H9 (cell line): Measurements from ENCODE around the gene SNED1. TPM values are rescaled to one million over a fixed set of nuclear protein-coding genes. Genes with fewer than 3 reads are reported as not detected.

ENCODE experiments used
- DNase-seq: peaks from one replicate; pipeline ENCODE4 v3.0.0-alpha.2; 2017
- H2AFZ ChIP-seq: one replicate; pipeline ENCODE4 v1.6.1; 2013; ENCODE audit warnings: mild to moderate bottlenecking, low read length, control low read depth, moderate library complexity
- H2AK5ac ChIP-seq: 2 replicates; pipeline ENCODE4 v1.6.1; 2013; ENCODE audit warnings: low read length, control low read depth, mixed read lengths; ENCODE audit not compliant: insufficient read length
- H2BK120ac ChIP-seq: one replicate; pipeline ENCODE4 v1.6.1; 2013; ENCODE audit warnings: low read depth, mild to moderate bottlenecking, low read length, control low read depth, inconsistent platforms; ENCODE audit not compliant: poor library complexity, severe bottlenecking
- H2BK12ac ChIP-seq: 2 replicates; pipeline ENCODE4 v1.6.1; 2013; ENCODE audit warnings: low read length, control low read depth, mixed read lengths, low read depth; ENCODE audit not compliant: insufficient read length
- H2BK15ac ChIP-seq: 2 replicates; pipeline ENCODE4 v1.6.1; 2013; ENCODE audit warnings: low read depth, low read length, control low read depth
- H2BK20ac ChIP-seq: one replicate; pipeline ENCODE4 v1.6.1; 2013; ENCODE audit warnings: low read depth, mild to moderate bottlenecking, low read length, control low read depth, inconsistent platforms; ENCODE audit not compliant: poor library complexity, severe bottlenecking
- H2BK5ac ChIP-seq: 2 replicates; pipeline ENCODE4 v1.6.1; 2013; ENCODE audit warnings: low read length, control low read depth, mixed read lengths; ENCODE audit not compliant: insufficient read length
- H3K14ac ChIP-seq: 2 replicates; pipeline ENCODE4 v1.6.1; 2013; ENCODE audit warnings: low read length, control low read depth; ENCODE audit not compliant: insufficient read depth
- H3K18ac ChIP-seq: 2 replicates; pipeline ENCODE4 v1.6.1; 2013; ENCODE audit warnings: low read depth, mild to moderate bottlenecking, mixed read lengths, low read length, control low read depth; ENCODE audit not compliant: insufficient read length
- H3K23ac ChIP-seq: 2 replicates; pipeline ENCODE4 v1.6.1; 2013; ENCODE audit warnings: low read length, control low read depth, mixed read lengths, low read depth; ENCODE audit not compliant: insufficient read length
- H3K23me2 ChIP-seq: 2 replicates; pipeline ENCODE4 v1.6.1; 2013; ENCODE audit warnings: low read depth, mild to moderate bottlenecking, mixed read lengths, low read length, control low read depth; ENCODE audit not compliant: insufficient read length, poor library complexity, severe bottlenecking
- H3K27ac ChIP-seq: 2 replicates; pipeline ENCODE4 v1.5.1; 2013; ENCODE audit warnings: low read length, control low read depth, mixed read lengths, low read depth; ENCODE audit not compliant: insufficient read length
- H3K27me3 ChIP-seq: 2 replicates; pipeline ENCODE4 v1.6.1; 2013; ENCODE audit warnings: low read length, control low read depth, inconsistent platforms; ENCODE audit not compliant: insufficient read depth
- H3K4ac ChIP-seq: 2 replicates; pipeline ENCODE4 v1.6.1; 2013; ENCODE audit warnings: low read depth, mild to moderate bottlenecking, control low read depth, inconsistent platforms, low read length, moderate library complexity
- H3K4me1 ChIP-seq: 2 replicates; pipeline ENCODE4 v1.6.1; 2013; ENCODE audit warnings: low read length, control low read depth, inconsistent platforms; ENCODE audit not compliant: insufficient read depth
- H3K4me2 ChIP-seq: 2 replicates; pipeline ENCODE4 v1.6.1; 2013; ENCODE audit warnings: low read length, control low read depth, mixed read lengths; ENCODE audit not compliant: insufficient read length, insufficient read depth
- H3K56ac ChIP-seq: 2 replicates; pipeline ENCODE4 v1.6.1; 2013; ENCODE audit warnings: low read depth, mild to moderate bottlenecking, mixed read lengths, low read length, control low read depth; ENCODE audit not compliant: insufficient read length
- H3K79me1 ChIP-seq: 2 replicates; pipeline ENCODE4 v1.6.1; 2013; ENCODE audit warnings: low read depth, mild to moderate bottlenecking, moderate library complexity, low read length, control low read depth, inconsistent platforms; ENCODE audit not compliant: insufficient read depth, poor library complexity, severe bottlenecking
- H3K79me2 ChIP-seq: 2 replicates; pipeline ENCODE4 v1.6.1; 2013; ENCODE audit warnings: low read length, control low read depth, inconsistent platforms; ENCODE audit not compliant: insufficient read depth
- H3K9ac ChIP-seq: 2 replicates; pipeline ENCODE4 v1.6.1; 2013; ENCODE audit warnings: low read length, control low read depth, mixed read lengths; ENCODE audit not compliant: insufficient read length; ENCODE audit errors: extremely low read depth
- H3K9me3 ChIP-seq: one replicate; pipeline ENCODE4 v1.6.1; 2013; ENCODE audit warnings: low read depth, low read length, inconsistent platforms; ENCODE audit not compliant: control insufficient read depth
- H3T11ph ChIP-seq: one replicate; pipeline ENCODE4 v1.6.1; 2013; ENCODE audit warnings: mild to moderate bottlenecking, low read length, control low read depth, inconsistent platforms
- H4K20me1 ChIP-seq: one replicate; pipeline ENCODE4 v1.6.1; 2013; ENCODE audit not compliant: control insufficient read depth, insufficient read length, insufficient read depth
- H4K5ac ChIP-seq: 2 replicates; pipeline ENCODE4 v1.6.1; 2013; ENCODE audit warnings: low read depth, mild to moderate bottlenecking, mixed read lengths, low read length, control low read depth; ENCODE audit not compliant: insufficient read length
- H4K8ac ChIP-seq: replicated peaks from 2 replicates; pipeline ENCODE4 v1.6.1; 2013; ENCODE audit warnings: low read length, control low read depth, mixed read lengths, low read depth; ENCODE audit not compliant: insufficient read length
- H4K91ac ChIP-seq: 2 replicates; pipeline ENCODE4 v1.6.1; 2013; ENCODE audit warnings: low read depth, mild to moderate bottlenecking, moderate library complexity, mixed read lengths, low read length, control low read depth; ENCODE audit not compliant: insufficient read length
- H3K27ac Mint-ChIP-seq, 3 experiments: 2 replicates in 2 of 3; 3 replicates in 1 of 3; pipeline ENCODE4 v1.8.0; 2020 to 2021; ENCODE audit warnings: mixed read lengths in 3 of 3, mild to moderate bottlenecking in 1 of 3, moderate library complexity in 1 of 3
- H3K27me3 Mint-ChIP-seq: 2 replicates; pipeline ENCODE4 v1.8.0; 2021; ENCODE audit warnings: low read depth, mild to moderate bottlenecking, moderate library complexity, mixed read lengths
- H3K36me3 Mint-ChIP-seq, 3 experiments: 2 replicates in 2 of 3; 3 replicates in 1 of 3; pipeline ENCODE4 v1.8.0; 2020 to 2021; ENCODE audit warnings: low read depth in 3 of 3, mixed read lengths in 3 of 3; ENCODE audit not compliant: insufficient read depth in 1 of 3
- H3K4me1 Mint-ChIP-seq, 2 experiments: 2 replicates each; pipeline ENCODE4 v1.8.0; 2020; ENCODE audit warnings: mixed read lengths in 2 of 2
- H3K4me3 Mint-ChIP-seq, 2 experiments: 2 replicates in 1 of 2; 3 replicates in 1 of 2; pipeline ENCODE4 v1.8.0; 2020 to 2021; ENCODE audit warnings: mild to moderate bottlenecking in 2 of 2, mixed read lengths in 2 of 2, moderate library complexity in 1 of 2
- H3K9me3 Mint-ChIP-seq, 2 experiments: 2 replicates in 1 of 2; 3 replicates in 1 of 2; pipeline ENCODE4 v1.8.0; 2020; ENCODE audit warnings: mild to moderate bottlenecking in 2 of 2, mixed read lengths in 2 of 2, moderate library complexity in 1 of 2
- CTCF ChIP-seq: fragments of 200-600 bp; sonication (generic); conservative IDR thresholded peaks from 3 replicates; pipeline ENCODE4 v1.8.0; 2021; ENCODE audit warnings: antibody characterized with exemption, mild to moderate bottlenecking
- WGBS: extraction: QIAGEN DNeasy Blood & Tissue Kit; methylation state at CpG from one replicate; pipeline ENCODE4 v1.1.7; 2013; ENCODE audit warnings: missing lambda C conversion rate, low lambda C conversion rate, mixed read lengths; ENCODE audit not compliant: insufficient read length; ENCODE audit errors: extremely low coverage; 5-methylcytosine and 5-hydroxymethylcytosine counted together
- total RNA-seq: library from RNA; stranded (reverse); gene quantifications from 2 replicates; pipeline ENCODE4 v1.2.1, GENCODE V29; 2021

The SNED1 gene
- total RNA-seq, 1 experiment from 2014 or later = 2.5 TPM

GRCh38 chr2:241036964-241037421, 38.6 kb downstream of the SNED1 start:
- H4K5ac ChIP-seq = no peak overlapping the region
- H3K4me3 Mint-ChIP-seq = peak overlapping the region in 1 of 2 experiments; percentile 66; a peak in 3 of 5 replicates
- H2BK5ac ChIP-seq = no peak overlapping the region
- H3K9ac ChIP-seq = no peak overlapping the region
- H3K4me2 ChIP-seq = peak overlapping the region; percentile 38
- TF ChIP-seq CTCF = no peak
- H4K8ac ChIP-seq = no peak overlapping the region
- H2AFZ ChIP-seq = no peak overlapping the region
- H4K20me1 ChIP-seq = no peaks in the 10 kb centered on the region
- H3K9me3 ChIP-seq = no peaks in the 10 kb centered on the region
- no peak overlapping the region for H2BK12ac ChIP-seq
- H2AK5ac ChIP-seq = no peak overlapping the region
- H3K36me3 Mint-ChIP-seq = no peaks in the 10 kb centered on the region; a peak in 1 of 7 replicates
- H3K27me3 ChIP-seq = peaks cover 2% of the 10 kb centered on the region; the same call in 1 of the 2 replicates
- H3K27me3 Mint-ChIP-seq = peaks cover 62% of the 10 kb centered on the region
- no CpG with 5 or more reads among the region's 18 CpGs for WGBS
- no peak overlapping the region for H3K27ac Mint-ChIP-seq
- no peak overlapping the region for H3K23ac ChIP-seq
- H3K56ac ChIP-seq = no peak overlapping the region
- DNase-seq = no peak
- no peak overlapping the region for H3K4ac ChIP-seq
- no peak overlapping the region for H3K18ac ChIP-seq
- no peaks in the 10 kb centered on the region; a peak in 1 of 5 replicates for H3K9me3 Mint-ChIP-seq
- no peaks in the 10 kb centered on the region for H3K79me2 ChIP-seq
- peaks cover 0 to 6% of the 10 kb centered on the region in 2 experiments; a peak in 2 of 4 replicates for H3K4me1 Mint-ChIP-seq
- H4K91ac ChIP-seq = no peak overlapping the region
- no peak overlapping the region for H2BK120ac ChIP-seq
- no peaks in the 10 kb centered on the region for H3K4me1 ChIP-seq
- H3K79me1 ChIP-seq = no peaks in the 10 kb centered on the region
- no peak overlapping the region for H2BK20ac ChIP-seq
- no peak overlapping the region for H3T11ph ChIP-seq
- no peak overlapping the region for H3K27ac ChIP-seq
- no peak overlapping the region for H2BK15ac ChIP-seq
- peaks cover 8% of the 10 kb centered on the region for H3K23me2 ChIP-seq
- no peak overlapping the region for H3K14ac ChIP-seq
